DND-41 (cell line): ENCODE data around the gene HTRA1.

Experiments
- CTCF ChIP-seq: IDR thresholded peaks from 2 replicates; pipeline ENCODE4 v1.5.1; 2012; ENCODE audit warnings: borderline replicate concordance, low read length, moderate library complexity, mild to moderate bottlenecking; ENCODE audit not compliant: poor library complexity, severe bottlenecking; ENCODE audit errors: extremely low read depth
- EZH2 ChIP-seq: IDR thresholded peaks from 3 replicates; pipeline ENCODE4 v1.6.1; 2012; ENCODE audit warnings: borderline replicate concordance, low read depth, mild to moderate bottlenecking, moderate library complexity, low read length, inconsistent platforms; ENCODE audit not compliant: severe bottlenecking

- TF ChIP-seq CTCF (no peak), EZH2 (no peak)
Observed at GRCh38 chr10:122500194-122500593, 38.8 kb downstream of the HTRA1 start.
